Subcutaneous adipose tissue (tissue), 4 donors: Measurements from ENCODE around the gene NRXN3. TPM values are rescaled to one million over a fixed set of nuclear protein-coding genes. Genes with fewer than 3 reads are reported as not detected.

Experiments
- total RNA-seq, 4 donors: library from RNA; depleted of rRNA; stranded (reverse); fragments of >200 nt; gene quantifications; one replicate each; pipeline ENCODE4 v1.1.0, GENCODE V29; 2016
- TF ChIP-seq, protein P1 (sequence below): fragments of 450-650 bp; IDR thresholded peaks from one replicate; pipeline ENCODE4 v1.5.1; 2016; ENCODE audit warnings: low read depth, mild to moderate bottlenecking, control low read depth, antibody characterized with exemption, moderate library complexity

Gene NRXN3
- total RNA-seq, 4 donors from 2014 or later, result 0.57 to 2.4 (median 1.1) TPM; not detected in 1

DNA sequence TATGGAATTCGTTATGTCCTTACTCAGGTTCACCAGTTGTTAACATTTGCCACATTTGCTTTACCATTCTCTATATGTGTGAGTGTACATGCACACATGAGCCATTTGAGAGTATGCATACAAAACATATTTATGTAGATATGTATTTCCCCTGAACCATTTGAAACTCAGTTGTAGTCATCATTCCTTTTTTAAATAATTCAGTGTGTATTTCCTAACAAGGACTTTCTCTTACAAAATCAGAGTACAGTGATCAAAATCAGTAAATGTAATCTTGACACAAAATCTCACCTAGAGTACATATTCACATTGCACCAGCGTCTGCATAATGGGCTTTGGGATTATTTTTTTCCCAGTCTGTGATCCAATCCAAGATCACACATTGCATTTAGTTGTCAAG lies 1656.2 kb downstream of the NRXN3 start:
- TF ChIP-seq, protein P1, sequence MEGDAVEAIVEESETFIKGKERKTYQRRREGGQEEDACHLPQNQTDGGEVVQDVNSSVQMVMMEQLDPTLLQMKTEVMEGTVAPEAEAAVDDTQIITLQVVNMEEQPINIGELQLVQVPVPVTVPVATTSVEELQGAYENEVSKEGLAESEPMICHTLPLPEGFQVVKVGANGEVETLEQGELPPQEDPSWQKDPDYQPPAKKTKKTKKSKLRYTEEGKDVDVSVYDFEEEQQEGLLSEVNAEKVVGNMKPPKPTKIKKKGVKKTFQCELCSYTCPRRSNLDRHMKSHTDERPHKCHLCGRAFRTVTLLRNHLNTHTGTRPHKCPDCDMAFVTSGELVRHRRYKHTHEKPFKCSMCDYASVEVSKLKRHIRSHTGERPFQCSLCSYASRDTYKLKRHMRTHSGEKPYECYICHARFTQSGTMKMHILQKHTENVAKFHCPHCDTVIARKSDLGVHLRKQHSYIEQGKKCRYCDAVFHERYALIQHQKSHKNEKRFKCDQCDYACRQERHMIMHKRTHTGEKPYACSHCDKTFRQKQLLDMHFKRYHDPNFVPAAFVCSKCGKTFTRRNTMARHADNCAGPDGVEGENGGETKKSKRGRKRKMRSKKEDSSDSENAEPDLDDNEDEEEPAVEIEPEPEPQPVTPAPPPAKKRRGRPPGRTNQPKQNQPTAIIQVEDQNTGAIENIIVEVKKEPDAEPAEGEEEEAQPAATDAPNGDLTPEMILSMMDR, result no peak

DNA sequence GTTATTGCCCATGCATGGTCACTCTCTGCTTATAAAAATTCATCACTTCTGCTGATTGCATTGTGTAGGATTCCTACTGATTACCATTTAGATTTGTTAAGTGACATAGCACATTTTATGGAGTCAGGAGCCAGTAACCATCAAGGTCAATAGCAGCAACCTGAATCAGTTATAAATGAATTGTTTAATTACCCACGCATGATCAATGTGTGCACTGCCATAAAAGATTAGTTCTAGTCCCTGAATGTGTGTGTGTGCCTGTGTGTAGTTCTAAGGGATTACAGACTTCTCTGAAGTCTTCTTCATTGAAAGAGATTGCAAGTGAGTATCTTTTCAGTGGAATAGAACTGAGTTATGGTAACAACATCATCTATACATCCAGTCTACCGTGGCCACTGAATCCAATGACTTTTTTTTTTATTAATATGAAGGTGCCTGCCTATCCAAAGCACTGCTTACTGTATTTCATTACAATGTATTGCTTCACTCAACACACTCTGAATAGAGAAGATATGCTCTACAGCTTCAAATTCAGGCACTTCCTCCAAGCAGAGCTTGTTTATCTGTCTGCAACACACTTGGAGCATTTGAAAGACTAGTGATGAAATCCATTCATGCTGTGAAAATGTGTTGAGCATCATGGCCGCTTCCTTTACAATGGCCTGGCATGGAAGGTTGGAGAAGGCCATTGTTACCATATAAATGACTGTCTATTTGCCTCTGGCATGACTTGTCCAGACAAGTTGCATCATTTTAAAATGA lies 1659.4 kb downstream of the NRXN3 start:
- TF ChIP-seq, protein P1, result no peak

DNA sequence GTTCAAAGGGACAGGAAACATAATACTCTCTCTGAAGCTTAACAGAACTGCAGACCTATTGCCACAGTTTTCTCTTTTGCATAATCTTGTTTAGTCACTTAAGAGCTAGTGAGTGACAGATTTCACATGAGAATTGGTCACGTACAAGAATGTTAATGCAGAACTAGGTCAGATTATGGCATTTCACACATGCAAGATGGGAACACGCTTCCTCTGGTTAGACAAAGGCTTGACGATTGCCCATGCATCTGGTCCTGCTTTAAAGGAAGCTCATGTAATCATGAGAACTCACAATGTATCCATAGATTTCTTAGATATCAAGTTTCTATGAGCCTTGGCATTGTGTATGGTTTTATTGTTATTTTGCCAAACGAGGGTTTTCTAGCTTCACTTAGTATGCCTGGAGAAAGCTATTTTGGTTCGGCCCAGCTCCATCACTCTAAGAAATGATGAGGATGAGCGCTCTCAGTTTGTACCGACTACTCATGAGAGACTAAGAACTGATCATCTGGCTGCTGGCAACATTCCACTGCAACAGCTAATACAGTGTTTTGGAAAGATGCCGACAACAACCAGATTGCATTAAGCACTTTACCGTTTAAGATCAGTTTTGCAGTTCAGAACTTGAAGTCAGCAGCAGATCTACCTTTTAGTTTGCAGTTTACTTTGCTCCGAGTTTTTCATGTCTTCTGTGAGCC lies 1661.2 kb downstream of the NRXN3 start:
- TF ChIP-seq, protein P1, result no peak

DNA sequence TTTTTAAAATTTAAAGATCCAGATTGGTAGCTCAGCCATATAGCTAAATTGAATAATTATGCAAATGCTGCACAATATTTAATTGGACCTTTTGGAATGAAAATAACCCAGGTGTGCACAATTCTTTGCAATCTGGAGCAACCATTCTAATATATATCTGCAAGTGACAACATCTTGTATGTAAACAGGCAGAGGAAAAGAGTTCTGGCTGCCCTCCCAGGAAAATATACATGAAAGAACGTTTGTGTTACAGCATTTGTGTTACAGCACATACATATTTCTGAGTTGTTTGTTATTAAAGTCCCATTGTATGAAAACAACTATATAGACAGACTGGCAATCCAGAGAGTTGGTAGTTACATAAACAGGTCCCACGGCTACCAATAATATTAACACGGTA lies 1663.6 kb downstream of the NRXN3 start:
- TF ChIP-seq, protein P1, result no peak

DNA sequence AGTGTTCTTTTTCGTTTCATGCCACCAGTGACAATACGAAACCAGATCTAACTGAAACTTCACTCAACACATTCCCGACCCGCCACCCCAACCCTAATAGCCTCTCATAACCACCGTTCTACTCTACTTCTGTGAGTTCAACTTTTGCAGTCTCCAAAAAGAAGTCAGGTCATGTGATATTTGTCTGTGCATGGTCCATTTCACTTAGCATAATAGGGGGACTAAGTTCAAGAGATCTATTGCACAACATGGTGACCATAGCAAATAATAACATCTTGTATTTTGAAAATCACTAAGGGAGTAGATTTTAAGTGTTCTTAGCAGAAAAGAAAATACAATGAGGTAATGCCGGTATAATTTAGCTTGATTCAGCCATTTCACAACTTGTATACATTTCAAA lies 1664.7 kb downstream of the NRXN3 start:
- TF ChIP-seq, protein P1, result no peak

DNA sequence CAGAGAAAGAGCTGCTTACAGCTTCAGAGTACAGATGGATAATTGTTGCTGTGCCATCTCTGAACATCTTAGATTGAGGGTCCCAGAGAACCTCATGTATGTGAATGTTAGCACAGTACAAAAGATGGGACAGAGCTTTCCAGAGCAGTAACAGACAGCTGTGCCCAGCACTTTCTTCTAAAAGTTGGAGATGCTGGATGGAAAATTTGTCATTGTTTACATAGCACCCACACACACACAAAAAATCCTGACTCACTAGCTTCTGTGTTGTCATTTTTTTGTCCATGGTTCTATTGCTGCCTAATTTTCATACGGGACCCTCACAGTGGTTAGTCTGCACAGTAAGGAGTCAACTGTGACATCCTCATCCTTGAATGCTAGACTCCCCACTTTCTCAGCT lies 1666.4 kb downstream of the NRXN3 start:
- TF ChIP-seq, protein P1, result no peak

DNA sequence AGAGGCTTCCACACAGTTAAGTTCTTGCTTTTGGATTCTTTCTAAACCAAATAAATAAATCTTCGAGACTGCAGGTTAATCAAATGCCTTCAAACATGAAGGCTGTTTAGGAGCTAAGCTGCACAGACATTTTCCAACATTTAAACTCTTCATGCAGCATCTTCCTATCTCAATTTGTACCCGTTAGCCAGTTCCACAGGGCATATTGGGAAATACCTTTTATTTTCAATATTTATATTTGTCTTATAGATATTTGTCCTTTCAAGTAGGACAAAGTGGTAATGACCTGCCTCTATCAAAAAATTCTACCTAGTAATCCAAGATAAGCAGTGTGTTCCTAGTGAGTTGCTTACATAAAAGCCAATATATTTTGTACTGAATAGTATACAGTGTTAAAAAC lies 1667.5 kb downstream of the NRXN3 start:
- TF ChIP-seq, protein P1, result no peak
